HCT116 (cell line): Measurements from ENCODE around the gene CCDC146. TPM values are rescaled to one million over a fixed set of nuclear protein-coding genes. Genes with fewer than 3 reads are reported as not detected.

Experiments used
- ATAC-seq: fragments of 200-7000 bp; cut with Tn5 transposase; 2 replicates; pipeline ENCODE4 v1.9.1; 2020; ENCODE audit warnings: mild to moderate bottlenecking, moderate library complexity
- BruUV-seq: library from RNA; stranded (reverse); fragments of 400-500 nt; replicated peaks from 2 replicates; lab custom pipeline; 2021; lab: Mats Ljungman, UMichigan
- CTCF ChIA-PET: fragments of 300-600 bp; sonication (Branson Sonifier 250); formaldehyde crosslinking; loops from one replicate; lab custom pipeline; 2021; ENCODE audit warnings: antibody characterized with exemption; lab: Charles Lee
- POLR2A ChIA-PET: fragments of 300-600, 350-600 bp; sonication (Branson Sonifier 250); formaldehyde crosslinking; loops from one replicate; lab custom pipeline; 2021; ENCODE audit warnings: antibody characterized with exemption; lab: Charles Lee
- RAD21 ChIA-PET, 2 experiments: fragments of 300-600 bp; sonication (Branson Sonifier 250); formaldehyde crosslinking; loops; one replicate each; lab custom pipeline; 2023; ENCODE audit warnings: low total read pairs in 2 of 2; ENCODE audit not compliant: uncharacterized antibody in 2 of 2, unreplicated experiment in 2 of 2, low non-redundant PET in 1 of 2; lab: Charles Lee
- DNase-seq: peaks from one replicate; pipeline ENCODE4 v3.0.0-alpha.2; 2010; ENCODE audit warnings: low read depth, low spot score
- H2AFZ ChIP-seq: fragments of 200-600 bp; shearing (Covaris generic), sonication (generic); 2 replicates; pipeline ENCODE4 v1.6.1; 2017; ENCODE audit warnings: low read depth, mixed run types, mixed read lengths, antibody characterized with exemption, low read length; ENCODE audit not compliant: poor library complexity, severe bottlenecking
- H3K27ac ChIP-seq: 2 replicates; pipeline ENCODE4 v1.5.1; 2012; ENCODE audit warnings: low read depth, low read length
- H3K27me3 ChIP-seq: fragments of 200-600 bp; sonication (generic); 2 replicates; pipeline ENCODE4 v1.6.1; 2016; ENCODE audit warnings: mixed run types, low read length, mixed read lengths; ENCODE audit not compliant: insufficient read depth
- H3K36me3 ChIP-seq, 2 experiments: fragments of 200-500 bp in 1 of 2; fragments of 200-600 bp in 1 of 2; sonication (Bioruptor generic) in 1 of 2; sonication (generic) in 1 of 2; 2 replicates each; pipeline versions ENCODE4 v1.5.1 to v1.6.1; 2014 to 2016; ENCODE audit warnings: low read length in 2 of 2, inconsistent platforms in 1 of 2, mixed read lengths in 1 of 2, mixed run types in 1 of 2; ENCODE audit not compliant: insufficient read depth in 2 of 2, control insufficient read depth in 1 of 2
- H3K4me1 ChIP-seq, 2 experiments: fragments of 200-600 bp in 1 of 2; sonication (generic) in 1 of 2; 2 replicates each; pipeline versions ENCODE4 v1.5.1 to v1.6.1; 2012 to 2017; ENCODE audit warnings: low read length in 2 of 2, inconsistent platforms in 1 of 2, mild to moderate bottlenecking in 1 of 2, mixed read lengths in 1 of 2, mixed run types in 1 of 2, moderate library complexity in 1 of 2; ENCODE audit not compliant: insufficient read depth in 2 of 2, control insufficient read depth in 1 of 2
- H3K4me2 ChIP-seq: fragments of 200-600 bp; sonication (generic); 2 replicates; pipeline ENCODE4 v1.6.1; 2017; ENCODE audit warnings: mixed run types, low read length, mixed read lengths
- H3K4me3 ChIP-seq, 2 experiments: fragments of 200-600 bp in 1 of 2; sonication (generic) in 1 of 2; replicated peaks in 1 of 2; 2 replicates each; pipeline ENCODE4 v1.5.1; 2011 to 2016; ENCODE audit warnings: low read length in 2 of 2, control low read depth in 1 of 2, low read depth in 1 of 2, mild to moderate bottlenecking in 1 of 2, mixed read lengths in 1 of 2, mixed run types in 1 of 2
- H3K79me2 ChIP-seq: fragments of 200-600 bp; sonication (generic); 2 replicates; pipeline ENCODE4 v1.6.1; 2017; ENCODE audit warnings: mild to moderate bottlenecking, mixed run types, low read length, moderate library complexity, mixed read lengths; ENCODE audit not compliant: insufficient read depth
- H3K9ac ChIP-seq: fragments of 200-600 bp; sonication (generic); 2 replicates; pipeline ENCODE4 v1.6.1; 2016; ENCODE audit warnings: low read length, mixed read lengths
- H3K9me2 ChIP-seq: fragments of 200-600 bp; sonication (generic), shearing (Covaris generic); 2 replicates; pipeline ENCODE4 v1.6.1; 2017; ENCODE audit warnings: mixed run types, mild to moderate bottlenecking, moderate library complexity; ENCODE audit not compliant: insufficient read depth
- H3K9me3 ChIP-seq, 2 experiments: fragments of 200-500 bp in 1 of 2; fragments of 200-600 bp in 1 of 2; sonication (Bioruptor generic) in 1 of 2; sonication (generic) in 1 of 2; 2 replicates each; pipeline ENCODE4 v1.6.1; 2014 to 2017; ENCODE audit warnings: low read length in 2 of 2, mixed read lengths in 2 of 2, inconsistent platforms in 1 of 2, low read depth in 1 of 2, mild to moderate bottlenecking in 1 of 2, mixed run types in 1 of 2, moderate library complexity in 1 of 2; ENCODE audit not compliant: control insufficient read depth in 1 of 2, insufficient read depth in 1 of 2
- H4K20me1 ChIP-seq: fragments of 200-600 bp; sonication (generic), shearing (Covaris generic); 2 replicates; pipeline ENCODE4 v1.6.1; 2017; ENCODE audit warnings: mixed run types, mild to moderate bottlenecking, moderate library complexity; ENCODE audit not compliant: insufficient read depth
- CEBPB ChIP-seq: IDR thresholded peaks from 2 replicates; pipeline ENCODE4 v1.6.1; 2012; ENCODE audit warnings: low read depth
- CTCF ChIP-seq, 3 experiments: fragments of 200-600 bp in 1 of 3; sonication (generic) in 1 of 3; IDR thresholded peaks in 2 of 3; conservative IDR thresholded peaks in 1 of 3; 2 replicates each; pipeline ENCODE4 v1.5.1; 2012 to 2017; ENCODE audit warnings: low read depth in 2 of 3, low read length in 2 of 3, antibody characterized with exemption in 1 of 3, borderline replicate concordance in 1 of 3, control low read depth in 1 of 3, mild to moderate bottlenecking in 1 of 3, mixed read lengths in 1 of 3, mixed run types in 1 of 3, moderate library complexity in 1 of 3; ENCODE audit not compliant: insufficient read depth in 1 of 3
- EZH2 ChIP-seq: fragments of 200-600 bp; sonication (generic); IDR thresholded peaks from 2 replicates; pipeline ENCODE4 v1.6.1; 2017; ENCODE audit warnings: antibody characterized with exemption, mixed run types
- POLR2A ChIP-seq: IDR thresholded peaks from 2 replicates; pipeline ENCODE4 v1.7.0; 2011; ENCODE audit warnings: borderline replicate concordance; ENCODE audit not compliant: insufficient read depth, insufficient read length; ENCODE audit errors: extremely low read depth
- REST ChIP-seq: IDR thresholded peaks from 2 replicates; pipeline ENCODE4 v1.6.1; 2012; ENCODE audit warnings: low read depth
- SP1 ChIP-seq: IDR thresholded peaks from 2 replicates; pipeline ENCODE4 v1.6.1; 2012; ENCODE audit warnings: low read depth
- ZFX ChIP-seq: fragments of 450-650 bp; IDR thresholded peaks from 2 replicates; pipeline ENCODE4 v1.6.1; 2017
- intact Hi-C: fragments of 100-400 bp; cut with micrococcal nuclease; formaldehyde crosslinking; loops from 2 replicates; pipeline ENCODE4 v1.10.0; 2022
- total RNA-seq: library from RNA; stranded (reverse); gene quantifications from one replicate; pipeline ENCODE4 v1.2.1, GENCODE V29; 2021; ENCODE audit not compliant: unreplicated experiment

The CCDC146 gene
- total RNA-seq, 1 experiment from 2014 or later, result 6.3 TPM

- no peak for TF ChIP-seq CTCF (IDR thresholded peaks at IDR 0.05 in 2 of 3, conservative IDR thresholded peaks at IDR 0.05 in 1 of 3; ENCODE audit: borderline replicate concordance in 1 of 3, insufficient read depth in 1 of 3, low read depth in 2 of 3, low read length in 2 of 3)
- TF ChIP-seq SP1, result no peak
- no peak for TF ChIP-seq EZH2
- no peak for TF ChIP-seq ZFX
- no peak for TF ChIP-seq REST
- TF ChIP-seq, all 23 proteins: peak for 0
Observed at GRCh38 chr7:77202481-77202976, 80.1 kb downstream of the CCDC146 start (continued).

GRCh38 chr7:77205706-77206105 lies 83.3 kb downstream of the CCDC146 start:
- ChIA-PET RAD21 (no interaction called here), POLR2A (no interaction called here), CTCF (no interaction called here)
- TF ChIP-seq POLR2A, result no peak
- no peak for TF ChIP-seq CEBPB
- no peak for TF ChIP-seq EZH2
- H3K9ac ChIP-seq, result no peak overlapping the region
- no peak overlapping the region for H3K27ac ChIP-seq
- H3K27me3 ChIP-seq, result no peaks in the 10 kb centered on the region
- peaks cover 4 to 12% of the 10 kb centered on the region in 2 experiments; a peak in 2 of 4 replicates for H3K9me3 ChIP-seq
- DNase-seq (no peak), ATAC-seq (no peak)
- H3K79me2 ChIP-seq, result no peaks in the 10 kb centered on the region
- no TSS peak for BruUV-seq
- H2AFZ ChIP-seq, result no peak overlapping the region
- H3K4me2 ChIP-seq, result no peak overlapping the region
- H3K9me2 ChIP-seq, result no peaks in the 10 kb centered on the region
- H3K4me3 ChIP-seq, result no peak overlapping the region
- H3K36me3 ChIP-seq, result no peaks in the 10 kb centered on the region
- no peaks in the 10 kb centered on the region for H3K4me1 ChIP-seq
- intact Hi-C loops, result no loop called here
- no peaks in the 10 kb centered on the region for H4K20me1 ChIP-seq
